Heart left ventricle (tissue), 16 donors: Measurements from ENCODE around the gene GPC3. TPM values are rescaled to one million over a fixed set of nuclear protein-coding genes. Genes with fewer than 3 reads are reported as not detected.
"Not testable (repeated sequence)": the region's sequence is repeated elsewhere in the genome, so short reads cannot be mapped to it uniquely, and the experiment has no call there.

Source experiments
- ATAC-seq, 4 donors: fragments of 200-7000 bp; cut with Tn5 transposase; one replicate each; pipeline ENCODE4 v1.9.1; 2020 to 2022; ENCODE audit warnings: moderate library complexity in 4 of 4, mild to moderate bottlenecking in 3 of 4, moderate number of reproducible peaks in 1 of 4
- DNase-seq, 5 donors: peaks; one replicate each; pipeline ENCODE4 v3.0.0-alpha.2; 2020
- H3K27ac ChIP-seq, 12 donors: fragments of 200-600 bp; sonication (generic) in 4 of 12; one replicate each; pipeline versions ENCODE4 v1.5.0 to v1.8.0; 2016 to 2022; ENCODE audit warnings: mild to moderate bottlenecking in 2 of 12
- H3K27me3 ChIP-seq, 9 donors: fragments of 200-600 bp; sonication (generic) in 2 of 9; one replicate each; pipeline versions ENCODE4 v1.5.1 to v1.8.0; 2016 to 2022; ENCODE audit warnings: mild to moderate bottlenecking in 3 of 9
- H3K36me3 ChIP-seq, 9 donors: fragments of 200-600 bp; sonication (generic) in 2 of 9; one replicate each; pipeline versions ENCODE4 v1.5.0 to v1.8.0; 2018 to 2022; ENCODE audit warnings: mild to moderate bottlenecking in 2 of 9
- H3K4me1 ChIP-seq, 12 donors: fragments of 200-600 bp; sonication (generic) in 4 of 12; one replicate each; pipeline versions ENCODE4 v1.5.0 to v1.8.0; 2016 to 2022; ENCODE audit warnings: mild to moderate bottlenecking in 3 of 12
- H3K4me3 ChIP-seq, 12 donors: fragments of 200-600 bp; sonication (generic) in 4 of 12; one replicate each; pipeline versions ENCODE4 v1.5.0 to v1.8.0; 2017 to 2022; ENCODE audit warnings: mild to moderate bottlenecking in 9 of 12, moderate library complexity in 4 of 12
- H3K9me3 ChIP-seq, 12 donors: fragments of 200-600 bp; sonication (generic) in 4 of 12; one replicate each; pipeline versions ENCODE4 v1.5.0 to v1.8.0; 2016 to 2022; ENCODE audit warnings: mild to moderate bottlenecking in 1 of 12
- CTCF ChIP-seq, 12 donors: fragments of 200-600 bp; sonication (generic) in 4 of 12; IDR thresholded peaks; one replicate each; pipeline versions ENCODE4 v1.5.0 to v1.8.0; 2018 to 2022; ENCODE audit warnings: antibody characterized with exemption in 12 of 12, mild to moderate bottlenecking in 5 of 12
- POLR2A ChIP-seq, 2 donors: fragments of 450-650 bp; IDR thresholded peaks; one replicate each; pipeline ENCODE4 v1.6.1; 2017; ENCODE audit warnings: antibody characterized with exemption in 2 of 2, mild to moderate bottlenecking in 2 of 2, moderate library complexity in 2 of 2
- WGBS, 4 donors: extraction: QIAGEN DNeasy Blood & Tissue Kit in 2 of 4; methylation state at CpG; one replicate each; pipeline versions ENCODE4 v1.1.5 to v1.1.7; 2013 to 2018; 5-methylcytosine and 5-hydroxymethylcytosine counted together
- intact Hi-C, 10 donors: fragments of 100-400 bp; cut with DNase I; formaldehyde crosslinking; loops; one replicate each; pipeline versions ENCODE4 v1.11.1 to v1.14.2; 2022
- polyA plus RNA-seq, 2 donors: library from polyadenylated mRNA; stranded (reverse); fragments of 200-250 nt; gene quantifications; one replicate each; pipeline ENCODE4 v1.2.3, GENCODE V29; 2013
- total RNA-seq, 9 donors: library from RNA; depleted of rRNA in 2 of 9; stranded (reverse); fragments of >200 nt in 2 of 9; fragmentation: NEBNext Ultra II Directional in 3 of 9; extraction: Animal tissue kit (Norgen Biotek cat#: 25700) in 3 of 9; gene quantifications; one replicate each; pipeline versions ENCODE4 v1.1.0 to v1.2.4, GENCODE V29; 2016 to 2023
- donor health status: ischemic (EF 13 %, LVEDD 7.1; RV severe dilation, severe dysfunction).
- donor health status: healthy with polysubstance abuse.
- donor health status: DM: no; HTN: yes; CAD: no.
- donor health status: DM: no; HTN: no; CAD: no.
- donor health status: ischemic (EF 25% LVEDD 6.9; RV normal size, moderate dysfunction).
- donor health status: ischemic (EF 25% LVEDD 5.7; RV mildly dilated, moderate dysfunction).
- donor health status: healthy.
- donor health status: DM: yes; HTN: yes; CAD: no.
- donor health status: ischemic (EF 35%, LVEDD 5.7; RV mildly dilated, moderate dysfunction).
- donor health status: nonischemic (EF 11% LVEDD 7.7; RV severe dilation, severe dysfunction).
- donor health status: DM: yes; HTN: yes; CAD: no.
- donor health status: PGD.
- donor health status: ischemic (EF 29% LVEDD 5.4; RV normal size, mild dysfunction).
- donor health status: nonischemic (EF 23%, LVEDD 6.1; RV moderate dilation, normal function).

Gene GPC3
- total and polyA plus RNA-seq, 11 donors = 0.19 to 16.9 (median 2.8) TPM

- 43 to 65% (median 52%) methylated on average over 2 of the region's 2 CpGs for WGBS, 4 donors
- H3K36me3 ChIP-seq = no peaks in the 10 kb centered on the region
- H3K4me3 ChIP-seq = no peak overlapping the region
- TF ChIP-seq POLR2A (IDR thresholded peaks at IDR 0.05) = no peak
- TF ChIP-seq CTCF (IDR thresholded peaks at IDR 0.05) = no peak
- DNase-seq (no peak), ATAC-seq (no peak)
- H3K4me1 ChIP-seq = no peaks in the 10 kb centered on the region
- no peak overlapping the region for H3K27ac ChIP-seq
- peaks cover 0 to 4% (median 0%) of the 10 kb centered on the region in 9 donors for H3K27me3 ChIP-seq
- intact Hi-C loops = no loop called here
- no peaks in the 10 kb centered on the region for H3K9me3 ChIP-seq
These were observed 93.1 kb downstream of the GPC3 start for GRCh38 chrX:133892337-133892736.

- H3K4me1 ChIP-seq = no peaks in the 10 kb centered on the region
- intact Hi-C loops = no loop called here
- no peak overlapping the region for H3K27ac ChIP-seq
- TF ChIP-seq POLR2A (IDR thresholded peaks at IDR 0.05) (no peak), CTCF (IDR thresholded peaks at IDR 0.05) (no peak)
- H3K9me3 ChIP-seq = no peaks in the 10 kb centered on the region
- H3K27me3 ChIP-seq = peaks cover 0 to 4% (median 0%) of the 10 kb centered on the region in 9 donors
- WGBS, 4 donors = 41 to 68% (median 53%) methylated on average over 1 of the region's 1 CpG
- H3K36me3 ChIP-seq = no peaks in the 10 kb centered on the region
- ATAC-seq (no peak), DNase-seq (no peak)
- H3K4me3 ChIP-seq = no peak overlapping the region
These were observed 96.4 kb downstream of the GPC3 start for GRCh38 chrX:133888984-133889383.

DNA sequence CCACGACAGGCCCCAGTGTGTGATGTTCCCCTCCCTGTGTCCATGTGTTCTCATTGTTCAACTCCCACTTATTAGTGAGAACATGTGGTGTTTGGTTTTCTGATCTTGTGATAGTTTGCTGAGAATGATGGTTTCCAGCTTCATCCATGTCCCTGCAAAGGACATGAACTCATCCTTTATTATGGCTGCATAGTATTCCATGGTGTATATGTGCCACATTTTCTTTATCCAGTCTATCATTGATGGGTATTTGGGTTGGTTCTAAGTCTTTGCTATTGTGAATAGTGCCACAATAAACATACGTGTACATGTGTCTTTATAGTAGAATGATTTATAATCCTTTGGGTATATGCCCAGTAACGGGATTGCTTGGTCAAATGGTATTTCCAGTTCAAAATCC, 97.3 kb downstream of the GPC3 start:
- intact Hi-C loops, DNase-seq, ATAC-seq, H3K9me3 ChIP-seq, H3K27ac ChIP-seq, H3K4me1 ChIP-seq, H3K36me3 ChIP-seq, H3K27me3 ChIP-seq, H3K4me3 ChIP-seq: not testable (repeated sequence)
- WGBS, 4 donors = 85 to 93% (median 88%) methylated on average over 3 of the region's 3 CpGs

GRCh38 chrX:133884430-133885394, 100.7 kb downstream of the GPC3 start:
- 46 to 81% (median 68%) methylated on average over 4 of the region's 4 CpGs for WGBS, 4 donors
- ATAC-seq (no peak), DNase-seq (no peak)
- H3K36me3 ChIP-seq = no peaks in the 10 kb centered on the region
- no peaks in the 10 kb centered on the region for H3K9me3 ChIP-seq
- intact Hi-C loops = no loop called here
- no peak overlapping the region for H3K4me3 ChIP-seq
- H3K27ac ChIP-seq = no peak overlapping the region
- no peaks in the 10 kb centered on the region for H3K4me1 ChIP-seq
- TF ChIP-seq POLR2A (IDR thresholded peaks at IDR 0.05) (no peak), CTCF (IDR thresholded peaks at IDR 0.05) (no peak)
- peaks cover 0 to 17% (median 0%) of the 10 kb centered on the region in 9 donors for H3K27me3 ChIP-seq
